Osteocyte (in vitro differentiated cells): ENCODE data around the gene SLC26A4. TPM values are rescaled to one million over a fixed set of nuclear protein-coding genes. Genes with fewer than 3 reads are reported as not detected.

Source experiments
- DNase-seq: peaks from one replicate; pipeline ENCODE4 v3.0.0; 2021; ENCODE audit warnings: mixed read lengths; ENCODE audit not compliant: unreplicated experiment; ENCODE audit errors: extremely low spot score
- H3K27ac Mint-ChIP-seq: one replicate; pipeline ENCODE4 v1.8.0; 2021; ENCODE audit warnings: mild to moderate bottlenecking, mixed read lengths; ENCODE audit not compliant: unreplicated experiment
- H3K27me3 Mint-ChIP-seq: one replicate; pipeline ENCODE4 v1.8.0; 2021; ENCODE audit warnings: mixed read lengths; ENCODE audit not compliant: unreplicated experiment
- H3K36me3 Mint-ChIP-seq: one replicate; pipeline ENCODE4 v1.8.0; 2021; ENCODE audit warnings: mixed read lengths; ENCODE audit not compliant: unreplicated experiment
- H3K4me1 Mint-ChIP-seq: one replicate; pipeline ENCODE4 v1.8.0; 2021; ENCODE audit warnings: mixed read lengths; ENCODE audit not compliant: unreplicated experiment
- H3K4me3 Mint-ChIP-seq: one replicate; pipeline ENCODE4 v1.8.0; 2021; ENCODE audit warnings: mild to moderate bottlenecking, moderate library complexity, mixed read lengths; ENCODE audit not compliant: unreplicated experiment
- H3K9me3 Mint-ChIP-seq: one replicate; pipeline ENCODE4 v1.8.0; 2021; ENCODE audit warnings: mixed read lengths; ENCODE audit not compliant: unreplicated experiment
- total RNA-seq: library from RNA; stranded (reverse); gene quantifications from 2 replicates; pipeline ENCODE4 v1.2.1, GENCODE V29; 2021
- TF ChIP-seq, protein P1 (sequence below): fragments of 200-600 bp; sonication (generic); IDR thresholded peaks from 2 replicates; pipeline ENCODE4 v1.5.0; 2021; ENCODE audit warnings: antibody characterized with exemption, mild to moderate bottlenecking, moderate library complexity

Gene SLC26A4
- total RNA-seq, 1 donor from 2014 or later: 0.51 TPM

DNA sequence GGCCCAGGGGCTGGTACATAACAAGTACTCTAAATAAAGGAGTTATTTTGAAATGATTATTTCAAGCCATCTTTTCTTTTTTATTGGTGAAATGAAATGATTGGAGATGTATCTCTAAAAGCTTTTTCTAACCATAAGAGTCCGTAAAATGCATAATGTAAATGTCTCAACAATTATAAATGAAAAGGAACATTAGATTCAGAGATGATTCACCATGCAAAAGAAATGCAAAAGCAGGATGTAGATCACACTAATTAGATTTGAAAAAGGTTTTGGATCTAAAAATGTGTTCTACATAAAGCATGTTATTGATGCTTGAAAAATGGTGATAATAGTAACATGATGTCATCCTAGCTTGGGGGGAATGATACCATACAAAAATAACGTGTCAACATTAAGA, 15.6 kb downstream of the SLC26A4 start:
- H3K27me3 Mint-ChIP-seq: peaks cover 16% of the 10 kb centered on the region
- TF ChIP-seq, protein P1, sequence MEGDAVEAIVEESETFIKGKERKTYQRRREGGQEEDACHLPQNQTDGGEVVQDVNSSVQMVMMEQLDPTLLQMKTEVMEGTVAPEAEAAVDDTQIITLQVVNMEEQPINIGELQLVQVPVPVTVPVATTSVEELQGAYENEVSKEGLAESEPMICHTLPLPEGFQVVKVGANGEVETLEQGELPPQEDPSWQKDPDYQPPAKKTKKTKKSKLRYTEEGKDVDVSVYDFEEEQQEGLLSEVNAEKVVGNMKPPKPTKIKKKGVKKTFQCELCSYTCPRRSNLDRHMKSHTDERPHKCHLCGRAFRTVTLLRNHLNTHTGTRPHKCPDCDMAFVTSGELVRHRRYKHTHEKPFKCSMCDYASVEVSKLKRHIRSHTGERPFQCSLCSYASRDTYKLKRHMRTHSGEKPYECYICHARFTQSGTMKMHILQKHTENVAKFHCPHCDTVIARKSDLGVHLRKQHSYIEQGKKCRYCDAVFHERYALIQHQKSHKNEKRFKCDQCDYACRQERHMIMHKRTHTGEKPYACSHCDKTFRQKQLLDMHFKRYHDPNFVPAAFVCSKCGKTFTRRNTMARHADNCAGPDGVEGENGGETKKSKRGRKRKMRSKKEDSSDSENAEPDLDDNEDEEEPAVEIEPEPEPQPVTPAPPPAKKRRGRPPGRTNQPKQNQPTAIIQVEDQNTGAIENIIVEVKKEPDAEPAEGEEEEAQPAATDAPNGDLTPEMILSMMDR: no peak
- H3K4me3 Mint-ChIP-seq: no peak overlapping the region
- H3K36me3 Mint-ChIP-seq: no peaks in the 10 kb centered on the region
- H3K4me1 Mint-ChIP-seq: no peaks in the 10 kb centered on the region
- no peak for DNase-seq
- H3K9me3 Mint-ChIP-seq: no peaks in the 10 kb centered on the region
- H3K27ac Mint-ChIP-seq: no peak overlapping the region

DNA sequence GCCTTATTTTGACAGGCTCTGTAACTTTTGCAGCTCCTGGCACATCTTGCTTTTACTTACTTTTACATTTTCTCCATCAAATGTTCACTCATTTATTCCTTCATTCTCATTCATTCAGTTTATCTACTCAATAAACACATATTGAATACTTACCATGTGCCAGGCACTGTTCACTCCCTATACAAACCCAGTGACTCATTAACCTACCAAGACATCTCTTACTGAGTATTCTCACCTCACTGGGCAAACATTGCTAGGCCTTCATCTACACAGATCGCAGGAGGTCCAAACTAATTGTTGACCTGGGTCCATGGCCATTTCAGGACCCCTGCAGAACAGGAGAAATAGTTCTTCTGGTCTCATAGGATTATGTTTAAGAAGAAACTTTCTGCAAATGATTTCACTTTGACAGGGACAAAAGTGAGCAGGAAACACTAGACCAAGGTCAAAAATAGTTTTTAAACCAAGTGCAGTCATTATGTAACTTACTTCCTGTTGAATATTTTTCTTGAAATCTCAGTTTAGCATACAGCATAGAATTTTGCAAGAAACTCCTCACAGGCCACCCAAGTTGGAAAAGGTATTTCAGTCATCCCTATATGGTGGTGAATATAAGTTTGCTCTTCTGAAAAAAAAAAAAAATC, 17.6 kb downstream of the SLC26A4 start:
- H3K4me1 Mint-ChIP-seq: no peaks in the 10 kb centered on the region
- no peaks in the 10 kb centered on the region for H3K36me3 Mint-ChIP-seq
- no peak for DNase-seq
- no peak overlapping the region for H3K4me3 Mint-ChIP-seq
- peaks cover 12% of the 10 kb centered on the region for H3K27me3 Mint-ChIP-seq
- H3K9me3 Mint-ChIP-seq: no peaks in the 10 kb centered on the region
- H3K27ac Mint-ChIP-seq: no peak overlapping the region
- TF ChIP-seq, protein P1: no peak

DNA sequence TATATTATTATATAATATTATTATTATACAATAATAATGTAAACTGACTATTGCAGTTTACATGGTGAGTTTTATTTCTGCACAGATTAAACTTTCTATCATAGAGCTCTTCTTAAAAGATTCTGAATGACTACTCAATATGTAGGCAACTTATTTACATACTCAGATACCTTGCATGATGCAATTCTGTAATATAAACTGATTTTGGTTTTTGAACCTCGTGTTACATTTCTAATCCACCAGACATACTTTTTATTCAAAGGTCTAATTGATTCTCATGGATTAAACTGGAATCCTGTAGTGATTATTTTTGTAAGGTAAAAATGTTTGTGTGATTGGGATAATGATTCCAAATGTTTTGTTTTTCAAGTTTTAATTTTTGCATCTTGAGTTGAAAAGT, 19.9 kb downstream of the SLC26A4 start:
- Mint-ChIP-seq H3K27ac (no peak overlapping the region), H3K9me3 (no peaks in the 10 kb centered on the region), H3K4me3 (no peak overlapping the region), H3K4me1 (no peaks in the 10 kb centered on the region), H3K27me3 (peaks cover 6% of the 10 kb centered on the region), H3K36me3 (no peaks in the 10 kb centered on the region)
- TF ChIP-seq, protein P1: no peak
- DNase-seq: no peak

DNA sequence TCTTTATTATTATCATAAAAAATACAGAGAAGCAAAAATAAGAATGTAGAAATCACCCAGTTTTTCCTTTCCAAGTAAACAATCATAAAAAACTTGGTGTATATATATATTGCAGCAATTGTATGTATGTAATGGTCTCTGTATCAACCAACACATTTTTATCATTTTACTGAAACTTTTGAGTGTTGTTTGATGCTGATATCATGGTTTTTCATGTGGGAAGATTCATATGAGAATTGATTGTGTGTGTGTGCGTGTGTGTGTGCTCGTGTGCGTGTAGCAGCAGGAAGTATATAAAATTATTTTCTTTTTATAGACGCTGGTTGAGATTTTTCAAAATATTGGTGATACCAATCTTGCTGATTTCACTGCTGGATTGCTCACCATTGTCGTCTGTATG, 22.3 kb downstream of the SLC26A4 start:
- DNase-seq: no peak
- H3K9me3 Mint-ChIP-seq: no peaks in the 10 kb centered on the region
- H3K4me3 Mint-ChIP-seq: no peak overlapping the region
- H3K27ac Mint-ChIP-seq: no peak overlapping the region
- peaks cover 10% of the 10 kb centered on the region for H3K27me3 Mint-ChIP-seq
- no peaks in the 10 kb centered on the region for H3K4me1 Mint-ChIP-seq
- no peaks in the 10 kb centered on the region for H3K36me3 Mint-ChIP-seq
- TF ChIP-seq, protein P1: no peak

DNA sequence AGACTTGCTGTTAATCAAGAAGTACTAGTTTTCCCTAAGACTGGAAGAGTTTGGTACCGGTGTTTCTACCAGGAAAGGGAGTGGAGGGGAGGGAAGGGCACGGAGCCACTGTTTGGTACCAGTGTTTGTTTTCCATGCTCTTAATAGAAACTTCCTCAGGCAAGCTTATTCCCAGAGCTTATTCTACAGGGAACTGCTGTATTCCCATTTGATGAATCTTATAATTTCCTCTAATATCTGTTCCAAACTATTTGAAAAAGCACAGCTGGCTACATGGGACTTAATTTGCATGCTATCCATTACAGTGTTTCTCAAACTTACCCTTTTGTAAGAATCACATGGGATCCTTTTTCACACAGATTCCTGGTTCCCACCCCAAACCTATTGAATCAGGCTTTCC, 23.7 kb downstream of the SLC26A4 start:
- no peak for DNase-seq
- Mint-ChIP-seq H3K27ac (no peak overlapping the region), H3K4me3 (no peak overlapping the region), H3K27me3 (peaks cover 10% of the 10 kb centered on the region), H3K9me3 (no peaks in the 10 kb centered on the region), H3K36me3 (no peaks in the 10 kb centered on the region), H3K4me1 (no peaks in the 10 kb centered on the region)
- TF ChIP-seq, protein P1: no peak
